Measurements from ENCODE around the gene LRRIQ4.
A peak's percentile ranks its signal among the peaks of the same experiment; 100 is the strongest.

LRRIQ4 gene

GRCh38 chr3:169812332-169813235 lies at the start of gene LRRIQ4, which contains the start of gene LRRC34:
TSS of gene LRRIQ4 (plus strand) at chr3:169812870. CDS start at chr3:169821922, 9,052 bp downstream.
TSS of gene LRRC34 (minus strand) at chr3:169812904. CDS start at chr3:169812548, 356 bp downstream.
- DNase-seq (ENCODE audit: low spot score): peak; percentile 73

GRCh38 chr3:169764312-169764881 lies 48.3 kb upstream of the LRRIQ4 start:
- DNase-seq (ENCODE audit: low spot score): peak; percentile 57

GRCh38 chr3:169764882-169765612 lies 47.6 kb upstream of the LRRIQ4 start, which contains the start of gene TERC:
TSS of gene TERC (minus strand) at chr3:169765060.
- DNase-seq (ENCODE audit: low spot score): peak; percentile 87

- DNase-seq (ENCODE audit: low spot score): peak; percentile 55
These were observed 43.1 kb upstream of the LRRIQ4 start, which contains the start of gene ACTRT3 for GRCh38 chr3:169769287-169770181. TSS of gene ACTRT3 (minus strand) at chr3:169769561. CDS start at chr3:169769520, 41 bp downstream.

GRCh38 chr3:169771497-169772304 lies 41.0 kb upstream of the LRRIQ4 start:
- DNase-seq (ENCODE audit: low spot score): peak; percentile 21

GRCh38 chr3:169772305-169772896 lies 40.3 kb upstream of the LRRIQ4 start:
- peak; percentile 54 for DNase-seq (ENCODE audit: low spot score)

GRCh38 chr3:169772897-169773816 lies 39.5 kb upstream of the LRRIQ4 start, which contains the start of gene MYNN:
TSS of gene MYNN (plus strand) at chr3:169773396. CDS start at chr3:169774296, 900 bp downstream.
- peak; percentile 84 for DNase-seq (ENCODE audit: low spot score)

GRCh38 chr3:169774186-169774585 lies 38.5 kb upstream of the LRRIQ4 start:
- no peak for DNase-seq (ENCODE audit: low spot score)

GRCh38 chr3:169777822-169778221 lies 34.8 kb upstream of the LRRIQ4 start:
- DNase-seq (ENCODE audit: low spot score): no peak

GRCh38 chr3:169780742-169781141 lies 31.9 kb upstream of the LRRIQ4 start:
- DNase-seq (ENCODE audit: low spot score): no peak

GRCh38 chr3:169781209-169781855 lies 31.3 kb upstream of the LRRIQ4 start:
- DNase-seq (ENCODE audit: low spot score): no peak

GRCh38 chr3:169787120-169787519 lies 25.6 kb upstream of the LRRIQ4 start:
- DNase-seq (ENCODE audit: low spot score): no peak

- no peak for DNase-seq (ENCODE audit: low spot score)
These were observed 24.9 kb upstream of the LRRIQ4 start for GRCh38 chr3:169787791-169788190.

- no peak for DNase-seq (ENCODE audit: low spot score)
These were observed 22.5 kb upstream of the LRRIQ4 start for GRCh38 chr3:169790219-169790618.

GRCh38 chr3:169790687-169791429 lies 21.8 kb upstream of the LRRIQ4 start:
- no peak for DNase-seq (ENCODE audit: low spot score)

- DNase-seq (ENCODE audit: low spot score): no peak
These were observed 20.3 kb upstream of the LRRIQ4 start for GRCh38 chr3:169792359-169792758.

- no peak for DNase-seq (ENCODE audit: low spot score)
These were observed 8.0 kb upstream of the LRRIQ4 start for GRCh38 chr3:169804681-169805080.
